Measurements from ENCODE around the gene C1orf35.
A peak's percentile ranks its signal among the peaks of the same experiment; 100 is the strongest.
"Not testable (repeated sequence)": the region's sequence is repeated elsewhere in the genome, so short reads cannot be mapped to it uniquely, and the experiment has no call there.

C1orf35 gene

GRCh38 chr1:228142155-228142691 lies 39.1 kb upstream of the C1orf35 start:
- DNase-seq (ENCODE audit: low spot score): no peak

- DNase-seq (ENCODE audit: low spot score): peak; percentile 17
These were observed 38.3 kb upstream of the C1orf35 start for GRCh38 chr1:228141226-228142044.

GRCh38 chr1:228140724-228141225 lies 37.6 kb upstream of the C1orf35 start:
- DNase-seq (ENCODE audit: low spot score): no peak

- DNase-seq (ENCODE audit: low spot score): peak; percentile 97
These were observed 37.0 kb upstream of the C1orf35 start, which contains the start of gene GUK1 for GRCh38 chr1:228139931-228140723. TSS of gene GUK1 (plus strand) at chr1:228140279. CDS start at chr1:228140303, 24 bp downstream.

GRCh38 chr1:228139406-228139930 lies 36.3 kb upstream of the C1orf35 start:
- no peak for DNase-seq (ENCODE audit: low spot score)

- no peak for DNase-seq (ENCODE audit: low spot score)
These were observed 33.8 kb upstream of the C1orf35 start for GRCh38 chr1:228136901-228137300.

- no peak for DNase-seq (ENCODE audit: low spot score)
These were observed 31.5 kb upstream of the C1orf35 start for GRCh38 chr1:228134591-228134990.

- no peak for DNase-seq (ENCODE audit: low spot score)
These were observed 28.6 kb upstream of the C1orf35 start for GRCh38 chr1:228131766-228132165.

GRCh38 chr1:228125185-228125584 lies 22.1 kb upstream of the C1orf35 start:
- no peak for DNase-seq (ENCODE audit: low spot score)

GRCh38 chr1:228123505-228123904 lies 20.4 kb upstream of the C1orf35 start:
- DNase-seq (ENCODE audit: low spot score): no peak

- DNase-seq (ENCODE audit: low spot score): no peak
These were observed 19.9 kb upstream of the C1orf35 start for GRCh38 chr1:228122921-228123441.

GRCh38 chr1:228120857-228121489 lies 17.8 kb upstream of the C1orf35 start:
- DNase-seq (ENCODE audit: low spot score): no peak

GRCh38 chr1:228120351-228120750 lies 17.2 kb upstream of the C1orf35 start:
- DNase-seq (ENCODE audit: low spot score): no peak

GRCh38 chr1:228118040-228118439 lies 14.9 kb upstream of the C1orf35 start:
- DNase-seq (ENCODE audit: low spot score): no peak

GRCh38 chr1:228117335-228117734 lies 14.2 kb upstream of the C1orf35 start:
- no peak for DNase-seq (ENCODE audit: low spot score)

GRCh38 chr1:228114827-228115226 lies 11.7 kb upstream of the C1orf35 start:
- no peak for DNase-seq (ENCODE audit: low spot score)

GRCh38 chr1:228112617-228113016 lies 9.5 kb upstream of the C1orf35 start:
- no peak for DNase-seq (ENCODE audit: low spot score)

GRCh38 chr1:228112167-228112566 lies 9.0 kb upstream of the C1orf35 start:
- DNase-seq (ENCODE audit: low spot score): no peak

GRCh38 chr1:228111315-228111714 lies 8.2 kb upstream of the C1orf35 start:
- not testable (repeated sequence) for DNase-seq (ENCODE audit: low spot score)

- DNase-seq (ENCODE audit: low spot score): no peak
These were observed 7.4 kb upstream of the C1orf35 start for GRCh38 chr1:228110556-228110955.

- DNase-seq (ENCODE audit: low spot score): no peak
These were observed 6.9 kb upstream of the C1orf35 start for GRCh38 chr1:228109962-228110488.

Measured in HuH-7 (cell line).